Lower leg skin (tissue), 4 donors: ENCODE results near the gene CLCN1. TPM values are rescaled to one million over a fixed set of nuclear protein-coding genes. Genes with fewer than 3 reads are reported as not detected.

Experiments
- DNase-seq, 2 donors: peaks; one replicate each; pipeline ENCODE4 v3.0.0-alpha.2; 2019; ENCODE audit warnings: low spot score in 2 of 2
- H3K4me3 ChIP-seq: fragments of 200-600 bp; sonication (generic); 2 replicates; pipeline ENCODE4 v1.5.1; 2017; ENCODE audit warnings: mild to moderate bottlenecking, low read depth; ENCODE audit not compliant: poor library complexity, severe bottlenecking
- CTCF ChIP-seq, 3 donors: fragments of 450-650 bp; IDR thresholded peaks; one replicate each; pipeline ENCODE4 v1.5.1; 2016; ENCODE audit warnings: antibody characterized with exemption in 3 of 3, mild to moderate bottlenecking in 3 of 3, moderate library complexity in 2 of 3
- POLR2A ChIP-seq, 2 donors: fragments of 450-650 bp; IDR thresholded peaks; one replicate each; pipeline ENCODE4 v1.6.1; 2016 to 2017; ENCODE audit warnings: antibody characterized with exemption in 2 of 2, mild to moderate bottlenecking in 1 of 2, moderate library complexity in 1 of 2
- WGBS, 2 donors: methylation state at CpG; one replicate each; pipeline ENCODE4 v1.1.5; 2018; 5-methylcytosine and 5-hydroxymethylcytosine counted together
- intact Hi-C: fragments of 100-400 bp; cut with DNase I; formaldehyde crosslinking; loops from one replicate; pipeline ENCODE4 v1.15.0; 2023; ENCODE audit warnings: low total_unique reads
- total RNA-seq, 4 donors: library from RNA; depleted of rRNA; stranded (reverse); fragments of >200 nt; gene quantifications; one replicate each; pipeline ENCODE4 v1.1.0, GENCODE V29; 2016

CLCN1 gene
- total RNA-seq, 4 donors from 2014 or later, result not detected

DNA sequence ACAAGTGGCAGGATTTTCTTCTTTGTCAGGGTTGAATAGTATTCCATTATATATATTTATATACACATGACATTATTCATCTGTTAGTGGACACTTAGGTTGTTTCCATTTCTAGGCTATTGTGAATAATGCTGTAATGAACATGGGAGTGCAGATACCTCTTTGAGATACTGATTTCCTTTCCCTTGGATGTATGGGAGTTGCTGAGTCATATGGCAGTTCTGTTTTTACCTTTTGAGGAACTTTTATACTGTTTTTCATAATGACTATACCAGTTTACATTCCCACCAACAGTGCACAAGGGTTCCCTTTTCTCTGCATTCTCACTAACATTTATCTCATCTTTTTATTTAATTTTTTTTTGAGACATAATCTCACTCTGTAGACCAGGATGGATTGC is 1.8 kb upstream of the CLCN1 start:
- intact Hi-C loops, result no loop called here
- H3K4me3 ChIP-seq, result no peak overlapping the region
- DNase-seq, result no peak
- TF ChIP-seq CTCF (IDR thresholded peaks at IDR 0.05) (no peak), POLR2A (IDR thresholded peaks at IDR 0.05) (no peak)

DNA sequence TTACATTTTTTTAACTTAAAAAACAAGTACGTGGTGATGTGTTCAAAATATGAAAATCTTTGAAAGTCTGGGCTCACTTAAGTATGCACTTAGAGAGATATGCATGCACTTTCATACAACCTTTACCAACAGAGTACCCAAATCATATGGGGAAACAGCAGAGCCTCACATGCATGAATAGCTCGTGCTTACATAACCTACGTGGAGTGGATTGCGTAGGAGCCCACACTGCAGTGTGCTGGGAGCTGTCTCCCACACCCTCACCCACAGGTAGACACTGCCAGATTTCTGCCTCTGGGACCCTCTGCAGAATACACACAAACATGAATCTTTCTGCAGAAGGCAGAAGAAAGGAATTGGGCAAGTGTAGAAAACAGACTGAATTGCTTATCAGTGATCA is 581 bp downstream of the CLCN1 start:
- DNase-seq, result no peak
- intact Hi-C loops, result no loop called here
- 68 to 84% methylated on average over 4 of the region's 4 CpGs for WGBS, 2 donors

GRCh38 chr7:143318661-143319060 is 2.8 kb downstream of the CLCN1 start:
- no peak for DNase-seq
- intact Hi-C loops, result no loop called here
- H3K4me3 ChIP-seq, result no peak overlapping the region
- TF ChIP-seq POLR2A (IDR thresholded peaks at IDR 0.05) (no peak), CTCF (IDR thresholded peaks at IDR 0.05) (no peak)
- 30 to 35% methylated on average over 5 of the region's 5 CpGs for WGBS, 2 donors

More for the DNA sequence above, 581 bp downstream of the CLCN1 start:
- TF ChIP-seq POLR2A (IDR thresholded peaks at IDR 0.05), result no peak
- no peak for TF ChIP-seq CTCF (IDR thresholded peaks at IDR 0.05)
- no peak overlapping the region for H3K4me3 ChIP-seq

DNA sequence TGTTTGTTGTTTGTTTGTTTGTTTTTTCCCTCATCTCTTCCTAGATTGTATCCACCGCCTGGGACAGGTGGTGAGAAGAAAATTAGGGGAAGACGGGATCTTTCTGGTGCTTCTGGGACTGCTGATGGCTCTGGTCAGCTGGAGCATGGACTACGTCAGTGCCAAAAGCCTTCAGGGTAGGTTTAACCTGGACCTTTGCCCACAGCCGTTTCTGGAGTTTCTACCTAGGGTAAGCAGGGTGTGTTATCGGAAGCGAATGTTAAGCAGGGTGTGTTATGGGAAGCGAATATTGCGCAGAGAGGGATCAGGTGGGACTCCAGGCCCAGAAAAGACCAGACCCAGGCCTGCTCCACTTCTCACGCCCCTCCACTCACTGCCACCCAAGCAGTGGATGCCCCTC is 4.7 kb downstream of the CLCN1 start:
- intact Hi-C loops, result no loop called here

GRCh38 chr7:143321242-143321641 is 5.3 kb downstream of the CLCN1 start:
- no peak for DNase-seq
- no peak overlapping the region for H3K4me3 ChIP-seq
- no peak for TF ChIP-seq CTCF (IDR thresholded peaks at IDR 0.05)
- no peak for TF ChIP-seq POLR2A (IDR thresholded peaks at IDR 0.05)
- intact Hi-C loops, result no loop called here
- 96 to 97% methylated on average over 10 of the region's 10 CpGs for WGBS, 2 donors

More for the DNA sequence above, 4.7 kb downstream of the CLCN1 start:
- no peak overlapping the region for H3K4me3 ChIP-seq
- no peak for DNase-seq
- no peak for TF ChIP-seq CTCF (IDR thresholded peaks at IDR 0.05)
- no peak for TF ChIP-seq POLR2A (IDR thresholded peaks at IDR 0.05)
- 66 to 76% methylated on average over 9 of the region's 9 CpGs for WGBS, 2 donors

DNA sequence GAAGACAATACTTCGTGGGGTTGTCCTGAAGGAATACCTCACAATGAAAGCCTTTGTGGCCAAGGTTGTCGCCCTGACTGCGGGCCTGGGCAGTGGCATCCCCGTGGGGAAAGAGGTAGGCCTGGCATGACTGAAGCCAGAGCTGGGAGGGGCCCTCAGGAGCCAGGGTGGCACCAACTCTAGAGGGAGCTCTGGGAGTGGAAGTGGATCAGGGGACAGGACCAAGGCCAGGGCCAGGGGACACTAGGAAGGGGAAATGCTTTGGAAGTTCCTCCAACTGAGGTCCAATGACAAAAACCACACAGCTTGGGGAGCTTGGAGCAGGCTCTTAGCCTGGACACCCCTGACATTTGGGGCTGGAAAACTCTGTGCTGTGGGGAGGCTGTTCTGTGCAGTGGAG is 5.8 kb downstream of the CLCN1 start:
- DNase-seq, result no peak
- H3K4me3 ChIP-seq, result no peak overlapping the region
- no peak for TF ChIP-seq CTCF (IDR thresholded peaks at IDR 0.05)
- TF ChIP-seq POLR2A (IDR thresholded peaks at IDR 0.05), result no peak
- intact Hi-C loops, result no loop called here
- WGBS, 2 donors, result 70 to 90% methylated on average over 4 of the region's 4 CpGs
